ENCODE data around the gene JDP2. TPM values are rescaled to one million over a fixed set of nuclear protein-coding genes. Genes with fewer than 3 reads are reported as not detected.

The JDP2 gene
- total RNA-seq, 2 experiments from 2014 or later = 2.6 to 2.9 TPM

DNA sequence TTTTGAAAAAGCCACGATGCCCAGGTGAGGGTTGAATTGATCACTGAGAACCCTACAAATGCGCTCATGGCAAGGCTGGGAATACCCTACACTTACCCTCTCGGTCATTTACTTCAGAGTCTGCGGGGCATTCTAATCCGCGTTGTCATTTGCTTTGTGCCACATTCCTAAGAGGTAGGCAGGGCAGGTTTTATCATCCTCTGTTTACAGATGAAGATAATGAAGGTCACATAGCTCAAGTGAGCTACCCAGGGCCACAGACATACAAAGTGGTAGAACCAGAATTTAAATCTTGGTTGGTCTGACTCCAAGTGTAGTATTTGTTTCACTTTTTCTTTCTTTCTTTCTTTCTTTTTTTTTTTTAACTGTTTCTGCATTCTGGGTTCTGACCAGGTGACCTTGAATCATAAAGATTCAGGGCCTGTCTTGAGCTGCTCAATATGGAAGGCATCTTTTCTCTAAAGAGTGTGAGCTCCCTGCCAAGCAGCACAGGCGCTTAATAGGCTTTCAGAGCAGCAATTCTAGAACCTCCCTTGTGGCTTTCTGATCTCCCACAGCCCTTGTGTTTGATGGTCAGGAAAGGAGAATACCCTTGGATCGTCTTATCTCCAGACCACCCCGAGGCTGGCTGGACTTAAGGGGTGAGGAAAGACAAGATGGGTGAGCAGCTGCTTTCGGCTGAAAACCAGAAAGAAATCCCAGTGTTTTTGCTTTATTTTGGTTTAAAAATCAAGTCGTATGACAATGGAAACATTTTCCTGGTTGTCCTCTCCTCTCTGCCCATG is 93.8 kb downstream of the JDP2 start:
- peaks cover 66% of the 10 kb centered on the region for H3K4me1 Mint-ChIP-seq

DNA sequence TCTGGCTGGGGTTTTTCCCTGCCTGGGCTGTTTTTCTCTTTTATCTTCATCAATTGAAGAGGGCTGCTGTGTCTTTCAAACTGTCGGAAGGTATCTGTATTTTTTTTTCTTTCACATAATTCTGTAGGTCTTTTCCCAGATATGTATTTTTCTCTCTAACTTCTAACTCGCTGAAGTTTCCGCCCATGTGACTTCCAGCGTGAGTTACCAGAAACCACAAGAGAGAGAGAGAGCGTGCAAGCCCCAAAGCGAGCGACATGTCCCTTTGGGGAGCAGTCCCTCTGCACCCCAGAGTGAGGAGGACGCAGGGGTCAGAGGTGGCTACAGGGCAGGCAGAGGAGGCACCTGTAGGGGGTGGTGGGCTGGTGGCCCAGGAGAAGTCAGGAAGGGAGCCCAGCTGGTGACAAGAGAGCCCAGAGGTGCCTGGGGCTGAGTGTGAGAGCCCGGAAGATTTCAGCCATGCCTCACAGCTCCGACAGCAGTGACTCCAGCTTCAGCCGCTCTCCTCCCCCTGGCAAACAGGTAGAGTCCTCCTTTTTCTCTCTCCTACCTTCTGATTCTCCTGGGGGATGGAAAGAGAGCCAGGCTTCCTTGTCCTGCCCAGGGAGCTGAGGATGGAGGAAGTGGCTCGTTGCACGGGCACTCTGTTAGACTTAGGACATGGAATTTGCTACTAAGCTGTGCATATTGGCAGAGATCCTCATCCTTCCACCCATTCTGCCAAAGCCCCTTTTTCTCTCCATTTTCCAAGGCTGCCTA is 94.6 kb downstream of the JDP2 start, which contains the start of gene BATF:
BATF (plus strand) TSS at position 246 of the 759 bp plus-strand sequence; CDS start at position 460, 214 bp downstream.
- ChIA-PET CTCF (interaction anchor here (0.6 to 5.8 kb wide), 14 partner anchors 11 to 797 kb away, joined by 3 to 42 read pairs (median 4); no protein-coding TSS in a partner anchor), POLR2A (interaction anchor here (0.7 to 12.2 kb wide), 23 partner anchors 8 to 396 kb away, joined by 3 to 172 read pairs (median 4); partner anchors contain the start of genes FLVCR2 and NEK9)
- Mint-ChIP-seq H3K27me3 (no peaks in the 10 kb centered on the region), H3K4me3 (peak within 1 kb of the TSS; percentile 99), H3K36me3 (ENCODE audit: low read depth) (peaks cover 48% of the 10 kb centered on the region), H3K9me3 (no peaks in the 10 kb centered on the region), H3K4me1 (peaks cover 65% of the 10 kb centered on the region), H3K27ac (peak within 1 kb of the TSS; percentile 94)
- DNase-seq = peak; percentile 85

More for the DNA sequence above, 93.8 kb downstream of the JDP2 start:
- DNase-seq = no peak
- peak overlapping the region; percentile 94 for H3K27ac Mint-ChIP-seq
- peak overlapping the region; percentile 99 for H3K4me3 Mint-ChIP-seq
- H3K9me3 Mint-ChIP-seq = no peaks in the 10 kb centered on the region
- CTCF ChIA-PET = interaction anchor here (0.6 to 5.8 kb wide), 9 partner anchors 18 to 796 kb away, joined by 3 to 42 read pairs (median 9); no protein-coding TSS in a partner anchor
- POLR2A ChIA-PET = interaction anchor here (0.7 to 12.2 kb wide), 19 partner anchors 8 to 395 kb away, joined by 3 to 172 read pairs (median 5); partner anchors contain the start of genes ERG28, FLVCR2, NEK9 and TTLL5
- H3K36me3 Mint-ChIP-seq (ENCODE audit: low read depth) = peaks cover 43% of the 10 kb centered on the region
- no peaks in the 10 kb centered on the region for H3K27me3 Mint-ChIP-seq

DNA sequence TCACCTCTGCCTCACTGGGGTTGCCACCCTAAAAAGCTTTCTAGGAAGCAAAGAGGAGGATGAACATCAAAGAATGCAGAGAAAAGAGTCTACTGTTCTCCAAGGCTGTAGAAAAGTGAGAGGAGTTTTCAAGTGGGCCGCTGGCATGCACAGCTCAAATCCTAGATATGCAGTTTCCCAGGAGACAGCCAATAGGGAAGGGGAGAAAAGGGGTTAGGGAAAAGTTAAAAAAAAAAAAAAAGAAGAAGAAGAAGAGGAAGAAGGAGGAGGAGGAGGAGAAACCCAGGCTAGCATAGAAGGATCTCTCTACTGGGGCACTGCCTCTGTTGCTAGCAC is 95.1 kb downstream of the JDP2 start:
- Mint-ChIP-seq H3K9me3 (no peaks in the 10 kb centered on the region), H3K27me3 (no peaks in the 10 kb centered on the region), H3K36me3 (ENCODE audit: low read depth) (peaks cover 54% of the 10 kb centered on the region), H3K27ac (peak overlapping the region; percentile 94), H3K4me1 (peaks cover 70% of the 10 kb centered on the region), H3K4me3 (peak overlapping the region; percentile 99)
- no peak for DNase-seq
- CTCF ChIA-PET = interaction anchor here (0.9 to 5.8 kb wide), 11 partner anchors 11 to 189 kb away, joined by 3 to 42 read pairs (median 5); no protein-coding TSS in a partner anchor
- POLR2A ChIA-PET = interaction anchor here (0.7 to 12.2 kb wide), 18 partner anchors 9 to 396 kb away, joined by 3 to 172 read pairs (median 4); partner anchors contain the start of gene NEK9

Other genes starting within 250 kb of the JDP2 start
- 10 to 100 TPM; 49.7 to 53.5 TPM for gene FOS, start 149.2 kb upstream of the JDP2 start, total RNA-seq
- 10 to 100 TPM; 63.0 to 66.1 TPM for gene BATF, start 94.4 kb downstream of the JDP2 start, total RNA-seq
- 1 to 10 TPM; 1.3 to 3.0 TPM for gene FLVCR2, start 150.6 kb downstream of the JDP2 start, total RNA-seq
- 10 to 100 TPM; 26.9 to 29.4 TPM for gene ERG28, start 232.9 kb downstream of the JDP2 start, total RNA-seq
- gene TTLL5, start 233.2 kb downstream of the JDP2 start, total RNA-seq = 10 to 100 TPM; 30.6 to 33.1 TPM

Measured in activated CD4-positive, alpha-beta memory T cell treated with anti-CD3 and anti-CD28 coated beads, Interleukin-2, amount 10 ng/mL, durations not matched to agents 7 days and 5 days (primary cell).